D721Med (cell line): ENCODE data around the gene NDUFS5.
"Not testable (repeated sequence)": the region's sequence is repeated elsewhere in the genome, so short reads cannot be mapped to it uniquely, and the experiment has no call there.

Experiments used
- DNase-seq: peaks from one replicate; pipeline ENCODE4 v3.0.0; 2011; ENCODE audit warnings: low spot score; ENCODE audit not compliant: insufficient read length
- FAIRE-seq: peaks from 2 replicates; lab custom pipeline; 2011; peaks lifted over from hg19 to GRCh38; lab: Jason Lieb, UNC
- TF ChIP-seq, protein P1 (sequence below): IDR thresholded peaks from 2 replicates; pipeline ENCODE4 v1.5.1; 2012; ENCODE audit warnings: mild to moderate bottlenecking, control low read depth; ENCODE audit not compliant: insufficient read depth; ENCODE audit errors: missing control alignments

The NDUFS5 gene

DNA sequence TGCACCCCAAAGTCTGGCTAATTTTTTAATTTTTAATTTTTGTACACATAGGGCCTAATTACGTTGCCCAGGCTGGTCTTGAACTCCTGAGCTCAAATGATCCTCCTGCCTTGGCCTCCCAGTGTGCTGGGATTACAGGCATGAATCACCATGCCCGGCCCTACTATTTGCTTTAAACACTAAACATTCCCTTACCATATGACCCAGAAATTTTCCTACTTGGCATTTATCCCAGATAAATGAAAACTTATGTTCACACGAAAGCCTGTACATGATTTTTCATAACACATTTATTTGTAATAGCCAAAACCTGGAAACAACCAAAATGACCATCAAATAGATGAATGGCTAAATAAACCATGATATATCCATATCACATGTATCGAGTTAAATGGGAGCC, 35.8 kb downstream of the NDUFS5 start:
- DNase-seq (no peak), FAIRE-seq (no peak)
- TF ChIP-seq, protein P1, sequence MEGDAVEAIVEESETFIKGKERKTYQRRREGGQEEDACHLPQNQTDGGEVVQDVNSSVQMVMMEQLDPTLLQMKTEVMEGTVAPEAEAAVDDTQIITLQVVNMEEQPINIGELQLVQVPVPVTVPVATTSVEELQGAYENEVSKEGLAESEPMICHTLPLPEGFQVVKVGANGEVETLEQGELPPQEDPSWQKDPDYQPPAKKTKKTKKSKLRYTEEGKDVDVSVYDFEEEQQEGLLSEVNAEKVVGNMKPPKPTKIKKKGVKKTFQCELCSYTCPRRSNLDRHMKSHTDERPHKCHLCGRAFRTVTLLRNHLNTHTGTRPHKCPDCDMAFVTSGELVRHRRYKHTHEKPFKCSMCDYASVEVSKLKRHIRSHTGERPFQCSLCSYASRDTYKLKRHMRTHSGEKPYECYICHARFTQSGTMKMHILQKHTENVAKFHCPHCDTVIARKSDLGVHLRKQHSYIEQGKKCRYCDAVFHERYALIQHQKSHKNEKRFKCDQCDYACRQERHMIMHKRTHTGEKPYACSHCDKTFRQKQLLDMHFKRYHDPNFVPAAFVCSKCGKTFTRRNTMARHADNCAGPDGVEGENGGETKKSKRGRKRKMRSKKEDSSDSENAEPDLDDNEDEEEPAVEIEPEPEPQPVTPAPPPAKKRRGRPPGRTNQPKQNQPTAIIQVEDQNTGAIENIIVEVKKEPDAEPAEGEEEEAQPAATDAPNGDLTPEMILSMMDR: no peak

DNA sequence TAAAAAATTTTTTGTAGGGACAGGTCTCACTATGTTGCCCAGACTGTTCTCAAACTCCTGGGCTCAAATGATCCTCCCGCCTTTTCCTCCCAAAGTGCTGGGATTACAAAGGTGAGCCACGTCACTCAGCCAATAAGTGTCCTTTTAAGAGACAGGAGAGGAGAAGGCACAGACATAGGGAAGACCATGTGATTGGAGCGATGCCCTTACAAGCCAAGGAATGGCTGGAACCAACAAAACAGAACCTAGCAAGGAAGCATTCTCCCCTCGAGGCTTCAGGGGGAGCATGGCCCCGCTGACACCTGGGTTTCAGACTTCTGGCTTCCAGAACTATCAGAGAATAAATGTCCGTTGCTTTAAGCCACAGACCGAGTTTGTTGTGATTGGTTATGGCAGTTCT, 37.0 kb downstream of the NDUFS5 start:
- no peak for DNase-seq
- TF ChIP-seq, protein P1: no peak
- FAIRE-seq: no peak

DNA sequence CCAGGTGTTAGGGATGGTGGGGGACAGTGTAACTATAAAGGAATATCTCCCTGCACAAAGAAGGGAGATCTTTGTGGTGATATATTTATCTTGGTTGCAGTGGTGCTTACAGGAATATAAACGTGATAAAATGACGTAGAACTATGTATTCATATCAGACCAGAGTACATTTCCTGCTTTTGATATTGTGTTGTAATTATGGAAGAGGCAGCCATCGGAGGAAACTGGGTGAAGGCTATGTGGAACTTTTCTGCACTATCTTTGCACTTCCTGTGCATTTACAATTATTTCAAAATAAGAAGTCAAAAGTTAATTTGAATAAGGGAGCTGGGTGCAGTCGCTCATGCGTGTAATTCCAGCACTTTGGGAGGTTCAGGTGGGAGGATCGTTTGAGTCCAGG, 37.6 kb downstream of the NDUFS5 start:
- no peak for DNase-seq
- TF ChIP-seq, protein P1: no peak
- no peak for FAIRE-seq

DNA sequence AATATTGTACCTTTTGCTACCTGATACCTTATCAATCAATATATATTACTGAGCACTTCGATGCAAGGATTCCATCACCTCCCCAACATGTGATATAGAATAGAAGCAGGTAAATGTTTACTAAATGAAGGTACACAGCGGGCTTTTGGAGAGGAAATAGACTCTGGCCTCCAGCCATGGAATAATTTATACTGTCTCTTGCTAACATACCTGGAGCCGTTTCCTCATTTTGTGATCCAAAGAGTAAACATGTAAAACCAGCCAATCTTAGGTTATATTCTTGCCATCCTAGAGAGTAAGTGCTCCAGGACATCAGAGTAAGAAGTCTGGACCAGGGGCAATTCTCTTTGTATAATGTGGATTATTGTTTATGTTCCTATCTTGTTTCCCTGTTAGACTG, 39.4 kb downstream of the NDUFS5 start:
- FAIRE-seq (no peak), DNase-seq (no peak)
- TF ChIP-seq, protein P1: no peak

DNA sequence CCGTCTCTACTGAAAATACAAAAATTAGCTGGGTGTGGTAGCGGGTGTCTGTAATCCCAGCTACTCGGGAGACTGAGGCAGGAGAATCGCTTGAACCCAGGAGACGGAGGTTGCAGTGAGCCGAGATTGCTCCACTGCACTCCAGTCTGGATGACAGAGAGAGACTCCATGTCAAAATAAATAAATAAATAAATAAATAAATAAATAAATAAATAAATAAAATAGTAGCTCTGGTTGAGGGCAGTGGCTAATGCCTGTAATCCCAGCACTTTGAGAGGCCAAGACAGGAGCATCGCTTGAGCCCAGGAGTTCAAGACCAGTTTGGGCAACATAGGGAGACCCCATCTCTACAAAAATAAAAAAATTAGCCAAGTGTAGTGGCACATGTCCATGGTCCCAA, 42.1 kb downstream of the NDUFS5 start:
- FAIRE-seq, DNase-seq: not testable (repeated sequence)

DNA sequence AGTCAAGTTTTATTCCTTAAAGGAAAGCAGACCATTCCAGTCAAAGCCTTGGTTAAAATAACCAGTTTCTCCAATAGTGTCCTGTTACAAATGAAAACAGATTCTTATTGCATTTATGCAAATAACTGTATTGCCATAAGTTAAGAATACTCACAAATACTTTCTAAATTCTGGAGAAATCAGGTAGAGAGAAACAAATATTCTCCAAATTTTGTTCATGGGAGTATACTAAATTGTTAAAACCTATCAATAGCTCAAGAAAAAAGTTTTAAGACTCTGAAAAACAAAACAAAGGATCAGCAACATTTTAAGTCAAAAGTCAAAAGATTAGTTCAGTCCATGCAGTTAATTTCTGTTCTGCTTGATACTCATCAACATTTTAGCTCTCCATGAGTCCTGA, 45.4 kb downstream of the NDUFS5 start:
- FAIRE-seq: not testable (repeated sequence)

DNA sequence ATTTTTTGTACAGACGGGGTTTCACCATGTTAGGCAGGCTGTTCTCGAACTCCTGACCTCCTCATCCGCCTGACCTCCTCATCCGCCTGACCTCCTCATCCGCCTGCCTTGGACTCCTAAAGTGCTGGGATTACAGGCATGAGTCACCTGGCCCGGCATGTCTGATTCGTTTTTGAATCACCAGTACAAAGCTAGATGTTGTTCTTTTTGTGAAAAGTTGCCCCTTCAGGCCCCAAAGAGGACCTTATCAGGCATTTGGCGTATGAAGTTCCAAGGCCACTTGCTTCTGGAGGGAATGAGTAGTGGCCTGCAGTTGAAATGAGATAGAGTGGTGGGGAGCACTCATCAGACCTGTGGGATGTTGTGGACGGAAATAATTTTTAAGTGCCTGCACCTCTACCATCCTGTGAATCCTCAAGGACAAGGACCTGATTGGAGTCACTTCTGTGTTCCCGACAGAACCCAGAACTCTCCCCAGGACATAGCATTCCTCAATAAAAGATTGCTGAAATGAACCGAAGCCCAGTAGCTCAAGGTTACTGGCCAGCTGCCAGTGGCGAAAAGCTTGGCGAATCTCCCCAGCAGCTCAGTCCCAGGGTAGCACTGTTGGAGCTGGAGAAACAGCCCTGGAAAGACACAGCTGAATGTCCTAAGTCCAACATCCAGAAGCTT, 50.1 kb downstream of the NDUFS5 start:
- DNase-seq (no peak), FAIRE-seq (no peak)
- TF ChIP-seq, protein P1: no peak

More for the DNA sequence above, 45.4 kb downstream of the NDUFS5 start:
- DNase-seq: not testable (repeated sequence)

DNA sequence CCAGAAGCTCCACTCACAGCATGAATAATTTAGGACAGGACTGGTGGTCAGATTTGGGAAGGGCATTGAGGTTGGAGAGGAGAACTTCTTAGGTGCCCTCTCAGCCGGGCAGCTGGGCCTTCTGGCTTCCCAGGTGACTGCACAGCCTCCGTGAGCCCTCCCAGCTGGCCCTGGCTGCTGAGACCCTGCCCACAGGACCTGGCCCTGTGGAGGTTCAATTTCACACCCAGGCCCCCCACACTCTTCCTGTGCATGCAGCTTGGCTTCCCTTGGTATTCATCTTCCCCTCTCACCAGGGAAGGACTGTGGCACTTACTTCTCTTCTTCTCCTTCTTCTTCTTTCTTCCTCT, 50.6 kb downstream of the NDUFS5 start:
- TF ChIP-seq, protein P1: no peak
- DNase-seq (no peak), FAIRE-seq (no peak)
